ENCODE measurements around the gene PCDHA11.

DNA sequence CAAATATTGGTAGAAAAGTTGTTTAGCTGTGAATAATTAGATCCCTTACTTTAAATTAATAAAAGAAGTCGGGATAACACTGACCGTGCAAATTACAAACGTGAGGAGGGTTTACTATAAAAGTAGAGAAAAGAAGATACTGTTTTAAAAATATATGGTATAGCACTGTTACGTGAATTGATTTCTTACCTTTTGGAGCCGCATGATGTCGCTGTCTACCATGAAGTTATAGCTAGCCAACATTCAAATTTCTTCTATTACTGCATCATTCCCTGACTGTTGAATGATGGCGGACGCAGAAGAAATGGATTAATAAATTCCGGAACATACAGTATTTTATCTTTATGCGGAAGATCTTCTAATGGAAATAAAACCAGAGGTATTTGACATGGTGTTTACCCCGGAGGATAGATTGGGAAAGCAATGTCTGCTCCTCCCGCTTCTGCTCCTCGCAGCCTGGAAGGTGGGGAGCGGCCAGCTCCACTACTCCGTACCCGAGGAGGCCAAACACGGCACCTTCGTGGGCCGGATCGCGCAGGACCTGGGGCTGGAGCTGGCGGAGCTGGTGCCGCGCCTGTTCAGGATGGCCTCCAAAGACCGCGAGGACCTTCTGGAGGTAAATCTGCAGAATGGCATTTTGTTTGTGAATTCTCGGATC lies 40.9 kb upstream of the PCDHA11 start, which contains the start of gene PCDHA6:
- TF ChIP-seq, protein P1, sequence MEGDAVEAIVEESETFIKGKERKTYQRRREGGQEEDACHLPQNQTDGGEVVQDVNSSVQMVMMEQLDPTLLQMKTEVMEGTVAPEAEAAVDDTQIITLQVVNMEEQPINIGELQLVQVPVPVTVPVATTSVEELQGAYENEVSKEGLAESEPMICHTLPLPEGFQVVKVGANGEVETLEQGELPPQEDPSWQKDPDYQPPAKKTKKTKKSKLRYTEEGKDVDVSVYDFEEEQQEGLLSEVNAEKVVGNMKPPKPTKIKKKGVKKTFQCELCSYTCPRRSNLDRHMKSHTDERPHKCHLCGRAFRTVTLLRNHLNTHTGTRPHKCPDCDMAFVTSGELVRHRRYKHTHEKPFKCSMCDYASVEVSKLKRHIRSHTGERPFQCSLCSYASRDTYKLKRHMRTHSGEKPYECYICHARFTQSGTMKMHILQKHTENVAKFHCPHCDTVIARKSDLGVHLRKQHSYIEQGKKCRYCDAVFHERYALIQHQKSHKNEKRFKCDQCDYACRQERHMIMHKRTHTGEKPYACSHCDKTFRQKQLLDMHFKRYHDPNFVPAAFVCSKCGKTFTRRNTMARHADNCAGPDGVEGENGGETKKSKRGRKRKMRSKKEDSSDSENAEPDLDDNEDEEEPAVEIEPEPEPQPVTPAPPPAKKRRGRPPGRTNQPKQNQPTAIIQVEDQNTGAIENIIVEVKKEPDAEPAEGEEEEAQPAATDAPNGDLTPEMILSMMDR (IDR thresholded peaks at IDR 0.05), result peak in 2 of 12 donors; percentile 27 to 30
- TF ChIP-seq POLR2A (IDR thresholded peaks at IDR 0.05), result no peak
